BE2C (cell line): ENCODE data around the gene MPRIP.

Experiments
- DNase-seq: peaks from one replicate; pipeline ENCODE4 v3.0.0-alpha.2; 2020
- H3K27me3 ChIP-seq: fragments of 250-450 bp; sonication (Bioruptor Pico); 2 replicates; pipeline ENCODE4 v1.5.1; 2020; ENCODE audit warnings: mild to moderate bottlenecking
- H3K36me3 ChIP-seq: fragments of 250-450 bp; sonication (Bioruptor Pico); 2 replicates; pipeline ENCODE4 v1.5.1; 2020; ENCODE audit warnings: mild to moderate bottlenecking
- H3K4me1 ChIP-seq: fragments of 250-450 bp; sonication (Bioruptor Pico); 2 replicates; pipeline ENCODE4 v1.5.1; 2020
- H3K4me3 ChIP-seq: 2 replicates; pipeline ENCODE4 v1.5.1; 2011; ENCODE audit warnings: low read depth, low read length
- H3K9me3 ChIP-seq: fragments of 250-450 bp; sonication (Bioruptor Pico); 2 replicates; pipeline ENCODE4 v1.5.1; 2020
- TF ChIP-seq, protein P1 (sequence below): IDR thresholded peaks from 2 replicates; pipeline ENCODE4 v1.5.1; 2012; ENCODE audit warnings: mild to moderate bottlenecking, low read depth, low read length

The MPRIP gene

DNA sequence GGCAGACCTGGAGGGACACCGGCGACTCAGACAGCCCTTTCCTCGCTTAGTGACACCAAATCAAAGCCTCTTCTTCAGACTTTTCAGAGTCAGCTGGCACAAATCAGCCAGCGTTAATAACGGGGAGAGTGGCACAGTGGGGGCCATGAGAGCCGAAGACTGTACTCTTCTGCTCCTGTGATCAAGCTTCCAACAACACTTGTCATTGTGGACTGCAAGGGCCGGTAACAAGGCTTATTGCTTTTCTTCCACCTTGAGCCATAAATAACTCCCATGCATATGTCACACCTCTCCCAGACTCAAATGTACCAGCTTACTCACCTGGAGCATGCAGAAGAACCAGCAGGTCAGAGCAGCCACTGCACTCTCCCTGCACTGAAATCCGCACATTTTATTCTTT is 181.9 kb downstream of the MPRIP start:
- no peak for DNase-seq
- H3K4me1 ChIP-seq, result peaks cover 10% of the 10 kb centered on the region
- no peaks in the 10 kb centered on the region for H3K9me3 ChIP-seq
- H3K36me3 ChIP-seq, result peaks cover 5% of the 10 kb centered on the region
- H3K4me3 ChIP-seq, result no peak overlapping the region
- no peaks in the 10 kb centered on the region for H3K27me3 ChIP-seq
- TF ChIP-seq, protein P1, sequence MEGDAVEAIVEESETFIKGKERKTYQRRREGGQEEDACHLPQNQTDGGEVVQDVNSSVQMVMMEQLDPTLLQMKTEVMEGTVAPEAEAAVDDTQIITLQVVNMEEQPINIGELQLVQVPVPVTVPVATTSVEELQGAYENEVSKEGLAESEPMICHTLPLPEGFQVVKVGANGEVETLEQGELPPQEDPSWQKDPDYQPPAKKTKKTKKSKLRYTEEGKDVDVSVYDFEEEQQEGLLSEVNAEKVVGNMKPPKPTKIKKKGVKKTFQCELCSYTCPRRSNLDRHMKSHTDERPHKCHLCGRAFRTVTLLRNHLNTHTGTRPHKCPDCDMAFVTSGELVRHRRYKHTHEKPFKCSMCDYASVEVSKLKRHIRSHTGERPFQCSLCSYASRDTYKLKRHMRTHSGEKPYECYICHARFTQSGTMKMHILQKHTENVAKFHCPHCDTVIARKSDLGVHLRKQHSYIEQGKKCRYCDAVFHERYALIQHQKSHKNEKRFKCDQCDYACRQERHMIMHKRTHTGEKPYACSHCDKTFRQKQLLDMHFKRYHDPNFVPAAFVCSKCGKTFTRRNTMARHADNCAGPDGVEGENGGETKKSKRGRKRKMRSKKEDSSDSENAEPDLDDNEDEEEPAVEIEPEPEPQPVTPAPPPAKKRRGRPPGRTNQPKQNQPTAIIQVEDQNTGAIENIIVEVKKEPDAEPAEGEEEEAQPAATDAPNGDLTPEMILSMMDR, result no peak

DNA sequence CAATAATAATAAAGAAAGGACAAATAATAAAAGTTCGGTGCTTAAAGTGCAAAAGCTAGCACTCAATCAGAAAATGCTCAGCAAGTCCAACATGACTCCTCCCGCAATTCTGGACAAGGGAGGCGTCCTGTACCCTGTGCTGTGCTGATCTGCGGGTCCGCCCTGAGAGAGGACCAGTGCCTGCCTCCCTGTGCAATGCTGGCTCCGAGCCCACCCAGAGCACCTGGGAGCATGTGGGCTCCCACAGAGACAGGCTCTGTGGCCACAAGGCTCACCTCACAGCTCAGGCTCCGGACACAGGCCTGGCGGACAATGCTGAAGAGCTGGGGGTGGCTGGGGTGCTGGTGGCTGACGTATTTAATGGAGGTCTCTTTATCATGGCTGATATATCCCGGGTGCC is 183.6 kb downstream of the MPRIP start:
- H3K36me3 ChIP-seq, result peaks cover 5% of the 10 kb centered on the region
- H3K4me1 ChIP-seq, result peaks cover 10% of the 10 kb centered on the region
- no peak for DNase-seq
- no peaks in the 10 kb centered on the region for H3K9me3 ChIP-seq
- TF ChIP-seq, protein P1, result no peak
- no peaks in the 10 kb centered on the region for H3K27me3 ChIP-seq
- H3K4me3 ChIP-seq, result no peak overlapping the region

DNA sequence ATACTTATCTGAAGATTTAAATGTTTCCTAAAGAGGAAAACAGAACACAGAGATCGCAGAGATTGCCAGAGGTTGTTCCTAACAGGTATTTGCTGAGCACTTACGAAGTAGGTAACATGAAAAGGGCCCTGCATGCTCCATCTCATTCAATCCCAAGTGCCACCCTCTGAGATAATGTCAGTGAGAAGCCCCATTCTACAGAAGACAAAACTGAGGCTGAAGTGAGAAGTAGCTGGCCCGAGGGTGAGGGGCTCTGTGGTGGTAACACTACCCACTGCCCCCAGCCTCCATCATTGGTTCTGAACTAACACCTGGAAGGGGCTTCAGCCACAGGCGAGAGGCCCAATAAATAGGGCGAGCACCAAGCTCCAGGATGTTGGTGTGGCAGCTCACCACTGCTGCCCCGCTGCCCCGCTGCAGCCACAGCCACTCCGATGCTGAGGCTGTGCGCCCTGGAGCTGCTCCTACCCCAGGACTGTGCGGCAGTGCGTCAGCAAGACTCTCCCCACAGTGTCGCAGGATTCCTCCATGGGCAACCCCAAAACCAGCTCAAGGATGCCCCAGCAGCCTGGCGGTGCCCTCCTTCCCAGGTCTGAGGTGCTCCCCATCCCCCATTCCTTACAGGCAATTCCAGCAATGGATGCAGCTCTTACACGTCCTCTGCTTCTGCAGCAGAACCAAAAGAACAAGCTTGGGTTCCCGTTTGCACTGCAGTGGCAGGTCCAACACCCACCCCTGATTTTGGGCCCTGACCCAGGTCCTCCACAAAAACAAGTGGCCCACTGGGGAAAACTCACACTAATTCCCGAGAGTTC is 184.4 kb downstream of the MPRIP start:
- H3K36me3 ChIP-seq, result peaks cover 5% of the 10 kb centered on the region
- H3K9me3 ChIP-seq, result no peaks in the 10 kb centered on the region
- no peaks in the 10 kb centered on the region for H3K27me3 ChIP-seq
- TF ChIP-seq, protein P1, result no peak
- peaks cover 10% of the 10 kb centered on the region for H3K4me1 ChIP-seq
- no peak for DNase-seq
- no peak overlapping the region for H3K4me3 ChIP-seq

DNA sequence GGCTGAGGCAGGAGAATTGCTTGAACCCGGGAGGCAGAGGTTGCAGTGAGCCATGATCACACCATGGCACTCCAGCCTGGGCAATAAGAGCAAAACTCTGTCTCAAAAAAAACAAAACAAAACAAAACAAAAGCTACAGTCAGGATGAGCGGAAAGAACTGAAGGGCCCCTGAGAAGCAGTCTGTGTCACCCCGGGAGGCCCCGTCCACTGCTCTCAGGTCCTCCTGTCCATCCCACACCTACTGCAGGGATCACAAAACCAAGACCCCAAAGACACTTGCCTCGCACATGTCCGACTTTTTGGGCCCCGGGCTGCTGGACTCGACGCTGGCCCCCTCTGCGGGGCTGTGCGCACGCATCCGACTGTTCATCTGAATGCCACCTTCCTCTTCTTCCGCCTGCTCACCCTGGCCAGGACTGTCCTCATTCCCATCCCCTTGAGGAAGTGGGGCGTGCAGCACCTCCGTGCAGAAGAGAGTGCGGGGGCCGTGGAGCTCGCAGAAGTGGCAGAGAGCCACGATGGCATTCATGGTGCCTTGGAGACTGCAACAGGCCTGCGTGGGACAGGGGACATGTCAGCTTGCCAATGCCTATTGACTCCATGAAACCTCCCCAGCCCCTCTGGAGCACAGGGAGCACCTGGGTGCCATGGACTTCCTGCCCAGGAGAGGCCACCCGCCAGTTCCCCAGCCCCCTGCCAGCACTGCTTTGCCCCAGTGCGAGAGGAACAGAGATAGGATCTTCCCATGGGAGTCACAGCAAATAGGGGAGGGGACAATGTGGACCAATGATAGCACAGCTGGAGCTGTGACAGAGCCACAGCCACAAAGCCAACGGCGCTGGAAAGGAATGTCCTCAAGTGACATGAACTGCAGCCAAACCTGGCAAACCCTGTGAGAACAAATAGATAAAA is 185.6 kb downstream of the MPRIP start:
- H3K36me3 ChIP-seq, result peaks cover 5% of the 10 kb centered on the region

DNA sequence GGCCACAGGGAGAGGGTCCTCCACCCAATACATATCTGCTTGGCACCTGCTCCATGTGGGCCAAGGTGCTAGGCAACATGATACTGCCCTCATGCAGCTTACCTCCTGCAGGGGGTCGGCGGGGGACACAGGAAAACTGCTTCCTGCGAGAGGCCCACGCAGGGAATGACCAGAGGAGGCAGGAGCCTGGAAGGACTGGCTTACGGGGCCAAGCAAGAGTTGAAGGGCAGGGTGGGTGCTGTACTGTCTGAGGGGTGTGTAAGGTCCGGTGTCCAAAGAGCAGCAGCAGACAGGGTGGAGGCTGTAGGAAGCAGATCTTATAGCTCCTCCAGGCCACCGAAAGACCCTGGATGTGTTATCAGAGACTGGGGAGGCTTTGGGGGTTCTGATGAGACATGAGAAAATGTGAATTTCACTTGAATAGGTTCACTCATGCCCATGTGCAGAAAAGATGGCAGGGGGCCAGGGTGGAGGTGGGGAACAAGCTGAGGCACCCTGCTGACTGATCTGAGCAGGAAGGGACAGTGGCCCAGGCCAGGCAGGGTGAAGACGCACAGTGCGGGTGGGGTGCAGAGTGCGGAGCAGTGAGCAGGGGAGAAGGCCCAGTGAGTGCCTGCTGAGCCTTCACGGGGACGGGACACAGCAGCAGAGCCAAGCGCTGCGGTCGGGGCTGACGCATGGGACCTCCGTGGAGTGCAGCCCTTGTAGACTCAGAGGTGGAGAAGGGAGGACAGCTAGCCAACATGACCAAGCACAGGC is 186.4 kb downstream of the MPRIP start:
- Histone ChIP-seq H3K9me3 (no peaks in the 10 kb centered on the region), H3K27me3 (no peaks in the 10 kb centered on the region), H3K4me3 (no peak overlapping the region), H3K4me1 (peaks cover 10% of the 10 kb centered on the region), H3K36me3 (peaks cover 3% of the 10 kb centered on the region)
- peak; percentile 27 for DNase-seq
- TF ChIP-seq, protein P1, result no peak

More for the DNA sequence above, 185.6 kb downstream of the MPRIP start:
- no peak overlapping the region for H3K4me3 ChIP-seq
- peak; percentile 62 for DNase-seq
- TF ChIP-seq, protein P1, result no peak
- no peaks in the 10 kb centered on the region for H3K9me3 ChIP-seq
- peaks cover 10% of the 10 kb centered on the region for H3K4me1 ChIP-seq
- no peaks in the 10 kb centered on the region for H3K27me3 ChIP-seq
